Keratinocyte (primary cell): ENCODE data around the gene NEK10. TPM values are rescaled to one million over a fixed set of nuclear protein-coding genes. Genes with fewer than 3 reads are reported as not detected.
"Not testable (repeated sequence)": the region's sequence is repeated elsewhere in the genome, so short reads cannot be mapped to it uniquely, and the experiment has no call there.

ENCODE experiments used
- DNase-seq: peaks from one replicate; pipeline ENCODE4 v3.0.0-alpha.2; 2011; ENCODE audit warnings: low read depth, missing footprints, low spot score
- FAIRE-seq: peaks from 2 replicates; lab custom pipeline; 2011; peaks lifted over from hg19 to GRCh38; lab: Jason Lieb, UNC
- H2AFZ ChIP-seq: 2 replicates; pipeline ENCODE4 v1.6.0; 2012; ENCODE audit warnings: low read length, control low read depth, inconsistent platforms; ENCODE audit not compliant: control insufficient read depth
- H3K27ac ChIP-seq: 2 replicates; pipeline ENCODE4 v1.5.1; 2011; ENCODE audit warnings: low read length; ENCODE audit not compliant: control insufficient read depth, insufficient read depth
- H3K27me3 ChIP-seq: 3 replicates; pipeline ENCODE4 v1.6.0; 2011; ENCODE audit warnings: low read length; ENCODE audit not compliant: control insufficient read depth, insufficient read depth; ENCODE audit errors: extremely low read depth
- H3K36me3 ChIP-seq, 2 experiments: 2 replicates in 1 of 2; 3 replicates in 1 of 2; pipeline ENCODE4 v1.5.1; 2011; ENCODE audit warnings: low read length in 2 of 2, mild to moderate bottlenecking in 1 of 2; ENCODE audit not compliant: control insufficient read depth in 2 of 2, insufficient read depth in 2 of 2; ENCODE audit errors: extremely low read depth in 1 of 2
- H3K4me1 ChIP-seq: 3 replicates; pipeline ENCODE4 v1.5.1; 2011; ENCODE audit warnings: low read length; ENCODE audit not compliant: control insufficient read depth, insufficient read depth; ENCODE audit errors: extremely low read depth
- H3K4me2 ChIP-seq: 3 replicates; pipeline ENCODE4 v1.6.0; 2011; ENCODE audit warnings: low read depth, low read length; ENCODE audit not compliant: control insufficient read depth, insufficient read depth; ENCODE audit errors: extremely low read depth
- H3K4me3 ChIP-seq, 3 experiments: fragments of 200-600 bp in 1 of 3; sonication (generic) in 1 of 3; 2 replicates in 2 of 3; 3 replicates in 1 of 3; pipeline ENCODE4 v1.5.1; 2011 to 2016; ENCODE audit warnings: low read length in 3 of 3, mild to moderate bottlenecking in 3 of 3, control low read depth in 2 of 3, inconsistent platforms in 1 of 3, low read depth in 1 of 3, mixed read lengths in 1 of 3, mixed run types in 1 of 3, moderate library complexity in 1 of 3; ENCODE audit not compliant: control insufficient read depth in 2 of 3, insufficient read depth in 2 of 3; ENCODE audit errors: extremely low read depth in 1 of 3
- H3K79me2 ChIP-seq: 2 replicates; pipeline ENCODE4 v1.6.0; 2012; ENCODE audit warnings: low read length; ENCODE audit not compliant: control insufficient read depth, insufficient read depth
- H3K9ac ChIP-seq: 3 replicates; pipeline ENCODE4 v1.6.0; 2011; ENCODE audit warnings: low read length; ENCODE audit not compliant: control insufficient read depth, insufficient read depth; ENCODE audit errors: extremely low read depth
- H3K9me1 ChIP-seq: 3 replicates; pipeline ENCODE4 v1.6.0; 2011; ENCODE audit warnings: low read length; ENCODE audit not compliant: control insufficient read depth, insufficient read depth; ENCODE audit errors: extremely low read depth
- H3K9me3 ChIP-seq: 2 replicates; pipeline ENCODE4 v1.5.1; 2012; ENCODE audit warnings: low read depth, low read length; ENCODE audit not compliant: control insufficient read depth
- H4K20me1 ChIP-seq: 3 replicates; pipeline ENCODE4 v1.6.0; 2011; ENCODE audit warnings: low read length; ENCODE audit not compliant: control insufficient read depth, insufficient read depth; ENCODE audit errors: extremely low read depth
- EZH2 ChIP-seq: IDR thresholded peaks from one replicate; pipeline ENCODE4 v1.6.1; 2012; ENCODE audit warnings: inconsistent platforms, mild to moderate bottlenecking, low read length, moderate library complexity
- dilution Hi-C: fragments of 300-500 bp; cut with MboI; formaldehyde crosslinking; loops from one replicate; pipeline ENCODE4 v1.7.0; 2020; ENCODE audit warnings: low sequenced_read_pairs; ENCODE audit not compliant: extremely low pct_ligation_motif_present
- polyA plus RNA-seq, 5 experiments: library from polyadenylated mRNA; depleted of rRNA in 3 of 5; stranded (reverse) in 3 of 5; stranded (forward) in 1 of 5; unstranded in 1 of 5; fragments of >200 nt; gene quantifications; 1 replicate in 1 of 5; 2 replicates in 3 of 5; 3 replicates in 1 of 5; pipeline versions ENCODE4 v1.2.1 to v1.2.3, GENCODE V29; 2011 to 2012; ENCODE audit warnings: missing spikeins in 2 of 5, low read depth in 1 of 5, low replicate concordance in 1 of 5
- TF ChIP-seq, protein P1 (sequence below), 3 experiments: IDR thresholded peaks in 1 of 3; conservative IDR thresholded peaks in 1 of 3; optimal IDR thresholded peaks in 1 of 3; 2 replicates in 2 of 3; 3 replicates in 1 of 3; pipeline versions ENCODE3 to v1.5.1; 2011; ENCODE audit warnings: low read length in 3 of 3, mild to moderate bottlenecking in 3 of 3, moderate library complexity in 2 of 3, control low read depth in 1 of 3, inconsistent platforms in 1 of 3; ENCODE audit not compliant: insufficient read depth in 2 of 3; ENCODE audit errors: extremely low read depth in 1 of 3

Gene NEK10
- polyA plus RNA-seq, 1 donor (not counting 4 experiments of a cell fraction or from before 2014, with no cell fraction given), result 0.98 TPM

DNA sequence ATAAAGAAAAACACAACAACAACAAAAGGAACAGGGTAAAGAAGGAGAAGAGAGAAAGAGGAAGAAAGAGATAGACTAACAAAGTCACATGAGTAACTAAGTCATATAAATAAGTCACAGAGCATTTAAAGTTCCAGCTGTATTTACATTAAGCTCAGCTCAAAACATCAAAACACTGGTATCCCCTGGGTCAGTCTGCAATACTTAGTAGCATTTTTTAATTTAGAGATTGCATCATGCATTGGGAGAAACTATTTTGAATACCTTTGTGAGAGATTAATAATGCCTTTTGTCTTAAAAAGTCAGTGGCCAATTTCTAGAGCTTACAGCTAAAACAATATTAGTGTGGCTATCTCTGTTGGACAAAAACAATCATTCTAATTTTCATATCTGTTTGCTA is 78.4 kb downstream of the NEK10 start:
- no peaks in the 10 kb centered on the region for H3K79me2 ChIP-seq
- H3K4me1 ChIP-seq, result no peaks in the 10 kb centered on the region
- H3K27me3 ChIP-seq, result no peaks in the 10 kb centered on the region
- dilution Hi-C loops, result no loop called here
- H3K36me3 ChIP-seq, result no peaks in the 10 kb centered on the region
- no peak for TF ChIP-seq EZH2
- TF ChIP-seq, protein P1, sequence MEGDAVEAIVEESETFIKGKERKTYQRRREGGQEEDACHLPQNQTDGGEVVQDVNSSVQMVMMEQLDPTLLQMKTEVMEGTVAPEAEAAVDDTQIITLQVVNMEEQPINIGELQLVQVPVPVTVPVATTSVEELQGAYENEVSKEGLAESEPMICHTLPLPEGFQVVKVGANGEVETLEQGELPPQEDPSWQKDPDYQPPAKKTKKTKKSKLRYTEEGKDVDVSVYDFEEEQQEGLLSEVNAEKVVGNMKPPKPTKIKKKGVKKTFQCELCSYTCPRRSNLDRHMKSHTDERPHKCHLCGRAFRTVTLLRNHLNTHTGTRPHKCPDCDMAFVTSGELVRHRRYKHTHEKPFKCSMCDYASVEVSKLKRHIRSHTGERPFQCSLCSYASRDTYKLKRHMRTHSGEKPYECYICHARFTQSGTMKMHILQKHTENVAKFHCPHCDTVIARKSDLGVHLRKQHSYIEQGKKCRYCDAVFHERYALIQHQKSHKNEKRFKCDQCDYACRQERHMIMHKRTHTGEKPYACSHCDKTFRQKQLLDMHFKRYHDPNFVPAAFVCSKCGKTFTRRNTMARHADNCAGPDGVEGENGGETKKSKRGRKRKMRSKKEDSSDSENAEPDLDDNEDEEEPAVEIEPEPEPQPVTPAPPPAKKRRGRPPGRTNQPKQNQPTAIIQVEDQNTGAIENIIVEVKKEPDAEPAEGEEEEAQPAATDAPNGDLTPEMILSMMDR (optimal IDR thresholded peaks at IDR 0.05 in 1 of 3, IDR thresholded peaks at IDR 0.05 in 1 of 3, conservative IDR thresholded peaks at IDR 0.05 in 1 of 3; ENCODE audit: extremely low read depth in 1 of 3, insufficient read depth in 2 of 3, low read length in 3 of 3), result no peak
- no peak overlapping the region for H2AFZ ChIP-seq
- H3K9ac ChIP-seq, result no peak overlapping the region
- no peak for DNase-seq
- FAIRE-seq, result no peak
- no peaks in the 10 kb centered on the region for H3K9me3 ChIP-seq
- H3K9me1 ChIP-seq, result no peaks in the 10 kb centered on the region
- no peak overlapping the region for H3K4me3 ChIP-seq
- H4K20me1 ChIP-seq, result no peaks in the 10 kb centered on the region
- H3K27ac ChIP-seq, result no peak overlapping the region
- H3K4me2 ChIP-seq, result no peak overlapping the region

DNA sequence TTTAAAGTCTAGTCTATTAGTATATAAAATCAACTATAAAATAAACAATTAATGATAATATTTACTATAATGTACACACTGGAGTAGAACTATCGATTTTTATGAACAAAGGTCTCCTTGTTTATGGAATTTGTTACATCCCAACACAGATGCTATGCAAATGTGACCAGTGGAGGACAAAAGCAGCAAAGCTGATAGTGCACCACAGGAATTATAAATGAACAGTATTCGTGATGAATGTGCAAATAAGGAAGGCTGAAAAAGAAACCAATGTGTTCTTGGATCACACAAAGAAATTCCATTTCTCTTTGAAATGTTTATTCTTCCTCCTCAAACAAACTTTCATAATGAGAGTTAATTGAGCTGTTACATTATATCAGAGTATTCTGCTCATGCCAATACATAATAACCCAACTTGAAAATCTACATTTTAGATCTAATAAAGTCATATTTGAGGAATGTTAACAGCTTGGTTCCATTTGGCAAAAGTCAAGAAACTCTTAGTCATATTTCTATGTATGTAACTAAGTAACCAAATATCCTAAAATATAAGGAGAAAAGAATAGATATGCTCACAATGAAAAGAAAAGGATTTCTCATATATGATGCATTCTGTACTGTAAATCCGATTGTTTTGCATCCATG is 79.3 kb downstream of the NEK10 start:
- FAIRE-seq, result no peak
- Histone ChIP-seq H3K9me3 (no peaks in the 10 kb centered on the region), H4K20me1 (no peaks in the 10 kb centered on the region), H3K4me3 (no peak overlapping the region), H3K27ac (no peak overlapping the region), H3K9me1 (no peaks in the 10 kb centered on the region), H3K79me2 (no peaks in the 10 kb centered on the region), H3K36me3 (no peaks in the 10 kb centered on the region), H3K4me1 (no peaks in the 10 kb centered on the region), H3K27me3 (no peaks in the 10 kb centered on the region), H3K4me2 (no peak overlapping the region), H2AFZ (no peak overlapping the region), H3K9ac (no peak overlapping the region)
- DNase-seq, result no peak
- TF ChIP-seq EZH2, result no peak
- dilution Hi-C loops, result no loop called here

DNA sequence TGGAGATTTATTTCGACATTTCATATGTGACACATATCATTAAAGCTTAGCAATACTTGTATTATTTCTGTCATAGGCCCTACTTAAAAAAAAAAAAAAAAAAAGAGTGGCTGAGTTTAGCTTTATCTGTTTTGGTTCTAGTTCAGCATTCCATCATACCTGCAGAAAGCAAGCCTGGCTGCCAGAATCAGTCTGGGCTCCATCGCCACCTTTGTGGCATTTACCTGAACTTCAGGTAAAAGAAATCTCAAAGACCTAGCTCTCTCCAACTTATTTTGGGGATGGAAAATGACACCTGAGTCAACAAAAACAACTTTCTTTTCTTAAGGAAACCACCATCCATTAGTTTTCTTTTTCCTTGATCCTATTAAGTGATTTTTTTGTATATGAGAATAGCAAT is 82.1 kb downstream of the NEK10 start:
- Histone ChIP-seq H3K27ac (no peak overlapping the region), H3K36me3 (no peaks in the 10 kb centered on the region), H3K9me1 (no peaks in the 10 kb centered on the region), H3K9ac (no peak overlapping the region), H3K79me2 (no peaks in the 10 kb centered on the region), H3K4me3 (no peak overlapping the region), H3K9me3 (no peaks in the 10 kb centered on the region), H2AFZ (no peak overlapping the region), H4K20me1 (no peaks in the 10 kb centered on the region), H3K27me3 (no peaks in the 10 kb centered on the region), H3K4me2 (no peak overlapping the region), H3K4me1 (no peaks in the 10 kb centered on the region)
- FAIRE-seq (no peak), DNase-seq (no peak)
- TF ChIP-seq, protein P1 (optimal IDR thresholded peaks at IDR 0.05 in 1 of 3, IDR thresholded peaks at IDR 0.05 in 1 of 3, conservative IDR thresholded peaks at IDR 0.05 in 1 of 3; ENCODE audit: extremely low read depth in 1 of 3, insufficient read depth in 2 of 3, low read length in 3 of 3), result no peak
- TF ChIP-seq EZH2, result no peak
- dilution Hi-C loops, result no loop called here

DNA sequence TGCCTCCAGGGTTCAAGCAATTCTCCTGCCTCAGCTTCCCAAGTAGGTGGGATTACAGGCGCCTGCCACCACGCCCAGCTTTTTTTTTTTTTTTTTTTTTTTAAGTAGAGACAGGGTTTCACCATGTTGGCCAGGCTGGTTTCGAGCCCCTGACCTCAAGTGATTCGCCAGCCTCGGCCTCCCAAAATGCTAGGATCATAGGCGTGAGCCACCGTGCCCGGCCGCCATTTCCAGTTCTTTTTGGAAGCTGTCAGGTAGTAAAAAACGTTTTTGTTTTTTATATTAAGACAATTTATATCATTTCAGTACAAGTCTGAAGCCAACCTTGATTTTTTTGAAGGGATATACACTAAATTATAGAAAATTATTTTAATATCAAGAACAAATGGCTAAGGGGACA is 82.7 kb downstream of the NEK10 start:
- H4K20me1 ChIP-seq, H3K36me3 ChIP-seq, H3K9ac ChIP-seq, H3K27me3 ChIP-seq, H3K4me2 ChIP-seq, H3K27ac ChIP-seq, DNase-seq, H3K4me1 ChIP-seq, H3K4me3 ChIP-seq, FAIRE-seq, H3K9me3 ChIP-seq, H3K79me2 ChIP-seq, H3K9me1 ChIP-seq, H2AFZ ChIP-seq, dilution Hi-C loops: not testable (repeated sequence)
